ENCODE data around the gene FHIT.
"Not testable (repeated sequence)": the region's sequence is repeated elsewhere in the genome, so short reads cannot be mapped to it uniquely, and the experiment has no call there.

The FHIT gene

GRCh38 chr3:60588806-60589205, 662.4 kb downstream of the FHIT start:
- intact Hi-C loops (cut with DNase I), result no loop called here
- peak in 41 of 42 donors; percentile 10 to 83 (median 55) for DNase-seq

- intact Hi-C loops (cut with DNase I), result no loop called here
- no peak for DNase-seq
Measured at GRCh38 chr3:60585918-60586317, 665.3 kb downstream of the FHIT start.

- DNase-seq, result no peak
- intact Hi-C loops (cut with DNase I), result no loop called here
Measured at GRCh38 chr3:60584250-60584649, 667.0 kb downstream of the FHIT start.

GRCh38 chr3:60582288-60582687, 669.0 kb downstream of the FHIT start:
- no peak for DNase-seq
- intact Hi-C loops (cut with DNase I), result no loop called here

- intact Hi-C loops (cut with DNase I), result no loop called here
- peak in 6 of 42 donors; percentile 10 to 52 (median 24) for DNase-seq
Measured at GRCh38 chr3:60580809-60581208, 670.4 kb downstream of the FHIT start.

GRCh38 chr3:60579734-60580133, 671.5 kb downstream of the FHIT start:
- DNase-seq, result peak in 8 of 42 donors; percentile 13 to 51 (median 32)
- intact Hi-C loops (cut with DNase I), result no loop called here

- intact Hi-C loops (cut with DNase I), result no loop called here
- DNase-seq, result no peak
Measured at GRCh38 chr3:60578936-60579335, 672.3 kb downstream of the FHIT start.

GRCh38 chr3:60577601-60578000, 673.7 kb downstream of the FHIT start:
- intact Hi-C loops (cut with DNase I), result no loop called here
- no peak for DNase-seq

- intact Hi-C loops (cut with DNase I), result no loop called here
- DNase-seq, result no peak
Measured at GRCh38 chr3:60575718-60576272, 675.5 kb downstream of the FHIT start.

- no peak for DNase-seq
- intact Hi-C loops (cut with DNase I), result no loop called here
Measured at GRCh38 chr3:60574046-60574769, 677.0 kb downstream of the FHIT start.

- intact Hi-C loops (cut with DNase I), result no loop called here
Measured at GRCh38 chr3:60573494-60573893, 677.8 kb downstream of the FHIT start.

GRCh38 chr3:60571511-60571910, 679.7 kb downstream of the FHIT start:
- intact Hi-C loops (cut with DNase I), result no loop called here
- no peak for DNase-seq

More at GRCh38 chr3:60573494-60573893, 677.8 kb downstream of the FHIT start:
- DNase-seq, result peak in 38 of 42 donors; percentile 15 to 82 (median 50)

GRCh38 chr3:60557122-60557521, 694.1 kb downstream of the FHIT start:
- intact Hi-C loops (cut with DNase I), result no loop called here
- DNase-seq, result peak in 24 of 42 donors; percentile 9 to 75 (median 34)

- DNase-seq, result no peak
- intact Hi-C loops (cut with DNase I), result no loop called here
Measured at GRCh38 chr3:60555686-60556354, 695.4 kb downstream of the FHIT start.

GRCh38 chr3:60553144-60553543, 698.1 kb downstream of the FHIT start:
- intact Hi-C loops (cut with DNase I), result no loop called here
- DNase-seq, result no peak

GRCh38 chr3:60552581-60552980, 698.7 kb downstream of the FHIT start:
- DNase-seq, result peak in 12 of 42 donors; percentile 4 to 69 (median 32)
- intact Hi-C loops (cut with DNase I), result no loop called here

- intact Hi-C loops (cut with DNase I), result no loop called here
- no peak for DNase-seq
Measured at GRCh38 chr3:60551455-60552209, 699.6 kb downstream of the FHIT start.

GRCh38 chr3:60549863-60550262, 701.4 kb downstream of the FHIT start:
- no peak for DNase-seq
- intact Hi-C loops (cut with DNase I), result no loop called here

GRCh38 chr3:60542995-60543394, 708.3 kb downstream of the FHIT start:
- intact Hi-C loops (cut with DNase I), result no loop called here
- no peak for DNase-seq

- intact Hi-C loops (cut with DNase I); DNase-seq: not testable (repeated sequence)
Measured at GRCh38 chr3:60539394-60539793, 711.9 kb downstream of the FHIT start.
